Upper lobe of right lung (tissue), 1 donor: ENCODE data around the gene FLG. TPM values are rescaled to one million over a fixed set of nuclear protein-coding genes. Genes with fewer than 3 reads are reported as not detected.

Source experiments
- ATAC-seq: fragments of 200-7000 bp; cut with Tn5 transposase; one replicate; pipeline ENCODE4 v1.9.1; 2020; ENCODE audit warnings: mild to moderate bottlenecking, moderate library complexity
- DNase-seq: peaks from one replicate; pipeline ENCODE4 v3.0.0-alpha.2; 2020
- H3K27ac ChIP-seq: fragments of 200-600 bp; one replicate; pipeline ENCODE4 v1.8.0; 2022
- H3K27me3 ChIP-seq: fragments of 200-600 bp; one replicate; pipeline ENCODE4 v1.8.0; 2022; ENCODE audit warnings: mild to moderate bottlenecking
- H3K36me3 ChIP-seq: fragments of 200-600 bp; one replicate; pipeline ENCODE4 v1.8.0; 2022
- H3K4me1 ChIP-seq: fragments of 200-600 bp; one replicate; pipeline ENCODE4 v1.8.0; 2022
- H3K4me3 ChIP-seq: fragments of 200-600 bp; one replicate; pipeline ENCODE4 v1.8.0; 2022; ENCODE audit warnings: mild to moderate bottlenecking
- H3K9me3 ChIP-seq: fragments of 200-600 bp; one replicate; pipeline ENCODE4 v1.8.0; 2022
- CTCF ChIP-seq: fragments of 200-600 bp; IDR thresholded peaks from one replicate; pipeline ENCODE4 v1.8.0; 2022; ENCODE audit warnings: antibody characterized with exemption
- intact Hi-C: fragments of 100-400 bp; cut with DNase I; formaldehyde crosslinking; loops from one replicate; pipeline ENCODE4 v1.11.0; 2022
- total RNA-seq: library from RNA; stranded (reverse); fragmentation: NEBNext Ultra II Directional; extraction: Animal tissue kit (Norgen Biotek cat#: 25700); gene quantifications from one replicate; pipeline ENCODE4 v1.2.1, GENCODE V29; 2021
- donor health status: DM: no; HTN: yes; CAD: no; lungs with severe emphysema.

The FLG gene
- total RNA-seq, 1 donor from 2014 or later: not detected

- H3K4me3 ChIP-seq: no peak overlapping the region
- no peaks in the 10 kb centered on the region for H3K9me3 ChIP-seq
- DNase-seq (no peak), ATAC-seq (no peak)
- no peak overlapping the region for H3K27ac ChIP-seq
- no peaks in the 10 kb centered on the region for H3K36me3 ChIP-seq
- no peaks in the 10 kb centered on the region for H3K27me3 ChIP-seq
- intact Hi-C loops: no loop called here
- no peaks in the 10 kb centered on the region for H3K4me1 ChIP-seq
- no peak for TF ChIP-seq CTCF
These were observed 24.6 kb upstream of the FLG start for GRCh38 chr1:152349611-152350010.

DNA sequence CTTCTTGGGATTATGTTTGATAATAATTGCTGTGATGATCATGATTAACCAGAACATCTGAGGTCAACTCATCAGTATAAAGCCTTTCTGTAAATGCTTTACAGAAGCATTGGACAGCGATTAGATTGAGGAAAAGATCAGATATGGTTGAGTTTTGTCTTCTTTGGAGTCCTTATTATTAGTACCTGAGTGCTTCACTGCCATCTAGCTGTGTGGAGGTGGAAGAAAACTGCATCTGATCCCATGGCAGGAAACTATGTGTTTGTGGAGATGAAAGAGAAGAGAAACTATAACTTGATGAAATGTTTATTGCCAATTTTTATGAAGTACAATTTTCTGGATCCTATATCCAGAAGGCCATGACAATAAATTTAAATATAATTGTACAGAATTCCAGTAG lies 23.4 kb upstream of the FLG start:
- H3K27ac ChIP-seq: no peak overlapping the region
- H3K4me1 ChIP-seq: no peaks in the 10 kb centered on the region
- intact Hi-C loops: no loop called here
- no peak for TF ChIP-seq CTCF
- ATAC-seq (no peak), DNase-seq (no peak)
- no peaks in the 10 kb centered on the region for H3K36me3 ChIP-seq
- no peaks in the 10 kb centered on the region for H3K27me3 ChIP-seq
- no peaks in the 10 kb centered on the region for H3K9me3 ChIP-seq
- H3K4me3 ChIP-seq: no peak overlapping the region

DNA sequence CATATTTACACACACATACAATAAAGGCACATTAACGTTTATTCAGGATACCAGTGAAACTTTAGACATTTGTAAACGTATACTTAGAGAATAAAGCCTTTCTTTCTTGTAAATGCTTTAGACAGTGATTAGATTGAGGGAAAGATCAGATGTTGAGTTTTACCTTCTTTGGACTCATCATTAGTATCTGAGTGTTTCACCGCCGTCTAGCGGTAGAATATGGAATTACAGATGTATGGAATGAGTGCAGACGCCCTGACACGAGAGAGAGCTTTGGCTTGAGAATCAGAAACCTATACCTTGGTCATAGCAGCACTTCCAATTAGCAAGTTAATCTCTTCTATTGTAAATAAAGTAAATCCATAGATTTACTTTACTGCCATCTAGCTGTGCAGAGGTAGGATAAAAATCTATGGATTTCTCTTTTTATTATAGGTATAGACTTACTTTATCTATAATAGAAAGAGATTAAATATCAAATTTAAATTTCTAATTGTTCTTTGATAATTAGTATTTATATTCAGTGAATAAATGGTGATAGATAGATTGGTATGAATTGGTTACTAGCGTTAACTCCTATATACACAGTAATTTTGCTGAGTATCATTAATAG lies 22.2 kb upstream of the FLG start:
- H3K4me3 ChIP-seq: no peak overlapping the region
- no peaks in the 10 kb centered on the region for H3K4me1 ChIP-seq
- peak; percentile 78 for ATAC-seq
- DNase-seq: no peak
- intact Hi-C loops: no loop called here
- no peaks in the 10 kb centered on the region for H3K27me3 ChIP-seq
- TF ChIP-seq CTCF: peak; percentile 88
- no peaks in the 10 kb centered on the region for H3K9me3 ChIP-seq
- no peaks in the 10 kb centered on the region for H3K36me3 ChIP-seq
- no peak overlapping the region for H3K27ac ChIP-seq

GRCh38 chr1:152344438-152344837 lies 19.4 kb upstream of the FLG start:
- H3K9me3 ChIP-seq: no peaks in the 10 kb centered on the region
- ATAC-seq: no peak
- intact Hi-C loops: no loop called here
- no peak for DNase-seq
- TF ChIP-seq CTCF: no peak
- H3K36me3 ChIP-seq: no peaks in the 10 kb centered on the region
- H3K27ac ChIP-seq: no peak overlapping the region
- no peak overlapping the region for H3K4me3 ChIP-seq
- no peaks in the 10 kb centered on the region for H3K27me3 ChIP-seq
- no peaks in the 10 kb centered on the region for H3K4me1 ChIP-seq

GRCh38 chr1:152343006-152343405 lies 18.0 kb upstream of the FLG start:
- H3K9me3 ChIP-seq: no peaks in the 10 kb centered on the region
- no peaks in the 10 kb centered on the region for H3K36me3 ChIP-seq
- intact Hi-C loops: no loop called here
- no peaks in the 10 kb centered on the region for H3K27me3 ChIP-seq
- no peak overlapping the region for H3K27ac ChIP-seq
- no peak for DNase-seq
- no peak for TF ChIP-seq CTCF
- ATAC-seq: no peak
- H3K4me3 ChIP-seq: no peak overlapping the region
- H3K4me1 ChIP-seq: no peaks in the 10 kb centered on the region

- Histone ChIP-seq H3K9me3 (no peaks in the 10 kb centered on the region), H3K27me3 (no peaks in the 10 kb centered on the region), H3K27ac (no peak overlapping the region), H3K4me1 (no peaks in the 10 kb centered on the region), H3K36me3 (no peaks in the 10 kb centered on the region), H3K4me3 (no peak overlapping the region)
- ATAC-seq: no peak
- TF ChIP-seq CTCF: no peak
- intact Hi-C loops: no loop called here
- no peak for DNase-seq
These were observed 10.4 kb upstream of the FLG start for GRCh38 chr1:152335399-152335798.
